OCI-M2 (cell line): ENCODE results near the gene EGLN1.
"Not testable (repeated sequence)": the region's sequence is repeated elsewhere in the genome, so short reads cannot be mapped to it uniquely, and the experiment has no call there.

Source experiments
- DNase-seq: peaks from one replicate; lab custom pipeline; 2025; ENCODE audit not compliant: unreplicated experiment; lab: John Stamatoyannopoulos, UW

Gene EGLN1

DNA sequence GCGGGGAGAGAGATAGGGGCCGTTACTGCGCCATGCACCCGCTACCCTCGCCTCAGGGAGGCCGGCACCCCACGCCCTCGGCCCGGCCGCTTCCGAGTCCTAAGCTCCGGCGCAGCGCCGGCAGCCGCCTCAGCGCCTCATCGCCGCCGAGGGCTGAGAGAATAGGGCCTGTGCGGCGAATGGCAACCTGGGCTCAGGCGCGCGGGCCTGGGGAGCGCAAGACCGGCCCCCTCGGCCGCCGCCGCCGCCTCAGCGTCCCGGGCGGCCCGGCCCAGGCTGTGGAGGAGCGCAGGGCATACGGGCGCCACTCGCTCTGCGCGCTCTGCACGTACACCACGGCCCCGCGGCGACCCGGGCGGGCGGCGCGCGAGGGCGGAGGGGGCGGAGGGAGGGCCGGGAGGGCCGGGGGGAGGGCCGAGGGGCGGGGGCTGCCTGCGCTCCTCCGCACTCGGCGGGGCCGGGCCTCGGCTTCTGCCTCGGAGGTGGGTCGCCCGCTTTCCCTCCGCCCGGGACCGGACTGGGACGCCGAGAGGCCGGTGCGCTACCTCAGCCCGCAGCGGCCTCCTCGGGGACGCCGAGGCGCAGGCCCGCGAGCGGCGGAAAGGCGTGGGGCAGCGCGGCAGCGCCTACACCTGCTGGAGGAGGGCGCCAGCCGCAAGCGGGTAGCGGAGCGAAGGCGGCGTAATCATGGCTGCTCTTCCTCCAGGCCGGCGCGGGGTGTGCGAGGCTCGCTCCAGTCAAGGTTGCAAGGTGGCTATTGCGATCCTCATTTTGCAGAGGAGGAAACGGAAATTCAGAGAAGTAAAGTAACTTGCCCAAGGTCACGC, at the start of gene EGLN1:
TSS of gene EGLN1 (minus strand) at position 317 of the 827 bp plus-strand sequence. CDS start 399 bp downstream, outside the sequence.
- no peak for DNase-seq

- not testable (repeated sequence) for DNase-seq
Observed at GRCh38 chr1:231471500-231471899, 49.4 kb upstream of the EGLN1 start.

DNA sequence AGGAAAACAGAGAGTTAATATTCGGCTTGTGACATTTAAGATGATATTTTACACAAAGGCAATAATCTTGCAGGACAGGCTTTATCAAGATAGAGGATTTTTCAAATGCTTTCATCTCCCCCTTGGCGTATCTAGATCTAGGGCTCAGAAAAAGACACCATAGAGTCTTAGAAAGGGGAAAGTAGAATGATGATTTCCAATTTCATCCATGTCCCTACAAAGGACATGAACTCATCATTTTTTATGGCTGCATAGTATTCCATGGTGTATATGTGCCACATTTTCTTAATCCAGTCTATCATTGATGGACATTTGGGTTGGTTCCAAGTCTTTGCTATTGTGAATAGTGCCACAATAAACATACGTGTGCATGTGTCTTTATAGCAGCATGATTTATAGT, 48.9 kb upstream of the EGLN1 start:
- DNase-seq: not testable (repeated sequence)

GRCh38 chr1:231467986-231468385, 45.9 kb upstream of the EGLN1 start:
- no peak for DNase-seq

GRCh38 chr1:231465051-231465450, 43.0 kb upstream of the EGLN1 start:
- no peak for DNase-seq

GRCh38 chr1:231463541-231463940, 41.5 kb upstream of the EGLN1 start:
- no peak for DNase-seq

DNA sequence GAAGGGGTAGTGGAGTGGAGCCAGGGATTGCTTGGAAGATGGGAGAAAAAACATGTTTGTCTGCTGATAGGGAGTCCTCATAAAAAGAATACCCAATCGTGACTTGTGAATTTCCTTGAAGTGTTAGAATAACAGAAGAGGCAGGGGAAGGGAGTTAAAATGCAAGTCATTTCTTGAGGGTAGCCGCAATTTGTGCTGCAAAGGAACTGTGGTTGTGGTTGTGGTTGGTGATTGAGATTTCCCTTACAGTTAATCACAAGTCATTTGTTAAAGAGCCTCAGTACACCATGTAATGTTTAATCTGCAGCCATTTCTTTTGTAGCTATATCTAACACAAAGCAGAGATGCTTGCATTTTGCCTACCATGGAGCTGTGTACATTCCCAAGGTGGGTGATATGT, 38.5 kb upstream of the EGLN1 start:
- DNase-seq: peak; percentile 0

DNA sequence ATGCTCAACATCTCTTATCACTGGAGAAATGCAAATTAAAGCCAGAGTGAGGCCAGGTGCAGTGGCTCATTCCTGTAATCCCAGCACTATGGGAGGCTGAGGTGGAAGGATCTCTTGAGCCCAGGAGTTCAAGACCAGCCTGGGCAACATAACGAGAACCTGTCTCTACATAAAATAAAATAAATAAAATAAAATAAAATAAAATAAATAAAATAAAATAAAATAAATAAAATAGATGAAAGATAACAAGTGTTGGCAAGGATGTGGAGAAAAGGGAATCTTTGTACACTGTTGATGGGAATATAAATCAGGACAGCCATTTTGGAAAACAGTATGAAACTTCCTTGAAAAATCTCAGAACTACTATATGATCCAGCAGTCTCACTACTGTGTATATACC, 37.4 kb upstream of the EGLN1 start:
- not testable (repeated sequence) for DNase-seq

GRCh38 chr1:231457956-231458355, 35.9 kb upstream of the EGLN1 start:
- not testable (repeated sequence) for DNase-seq

DNA sequence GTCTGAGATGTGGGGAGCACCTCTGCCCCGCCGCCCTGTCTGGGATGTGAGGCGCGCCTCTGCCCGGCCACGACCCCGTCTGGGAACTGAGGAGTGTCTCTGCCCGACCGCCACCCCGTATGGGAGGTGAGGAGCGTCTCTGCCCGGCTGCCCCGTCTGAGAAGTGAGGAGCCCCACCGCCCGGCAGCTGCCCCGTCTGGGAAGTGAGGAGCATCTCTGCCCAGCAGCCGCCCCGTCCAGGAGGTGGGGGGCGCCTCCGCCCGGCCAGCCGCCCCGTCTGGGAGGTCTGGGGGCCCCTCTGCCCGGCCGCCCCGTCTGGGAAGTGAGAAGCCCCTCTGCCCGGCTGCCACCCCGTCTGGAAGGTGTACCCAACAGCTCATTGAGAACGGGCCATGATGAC, 32.0 kb upstream of the EGLN1 start:
- DNase-seq: not testable (repeated sequence)

DNA sequence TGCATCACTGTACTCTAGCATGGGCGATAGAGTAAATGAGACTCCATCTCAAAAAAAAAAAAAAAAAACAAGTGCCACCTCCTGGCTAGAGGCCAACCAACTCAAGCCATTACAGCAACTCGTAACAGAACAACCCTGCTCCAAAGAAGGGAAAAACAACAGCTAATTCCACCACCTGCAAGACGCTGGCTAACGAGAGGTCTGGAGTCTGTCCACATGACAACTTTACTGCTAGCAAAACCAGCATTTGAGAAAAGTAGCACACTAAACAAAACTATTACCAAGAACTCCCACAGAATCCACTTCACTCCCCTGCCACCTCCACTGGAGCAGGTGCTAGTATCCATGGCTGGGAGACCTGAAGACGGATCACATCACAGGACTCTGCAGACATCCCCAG, 24.1 kb upstream of the EGLN1 start:
- no peak for DNase-seq

- no peak for DNase-seq
Observed at GRCh38 chr1:231444059-231444458, 22.0 kb upstream of the EGLN1 start.

GRCh38 chr1:231443363-231443762, 21.3 kb upstream of the EGLN1 start:
- DNase-seq: no peak

DNA sequence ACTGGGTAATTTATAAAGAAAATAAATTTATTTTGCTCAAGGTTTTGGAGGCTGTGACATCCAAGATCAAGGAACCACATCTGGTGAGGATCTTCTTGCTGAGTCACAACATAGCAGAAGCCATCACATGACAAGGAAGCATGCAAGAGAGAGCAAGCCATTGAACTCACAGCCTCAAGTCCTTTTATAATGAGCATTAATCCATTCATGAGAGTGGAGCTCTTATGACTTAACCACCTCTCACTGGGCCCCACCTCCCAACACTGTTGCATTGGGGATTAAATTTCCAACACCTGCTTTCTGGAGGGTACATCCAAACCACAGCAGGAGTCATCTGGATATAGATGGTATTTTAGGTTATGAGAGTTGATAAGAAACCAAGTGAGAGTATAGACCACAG, 20.6 kb upstream of the EGLN1 start:
- no peak for DNase-seq

DNA sequence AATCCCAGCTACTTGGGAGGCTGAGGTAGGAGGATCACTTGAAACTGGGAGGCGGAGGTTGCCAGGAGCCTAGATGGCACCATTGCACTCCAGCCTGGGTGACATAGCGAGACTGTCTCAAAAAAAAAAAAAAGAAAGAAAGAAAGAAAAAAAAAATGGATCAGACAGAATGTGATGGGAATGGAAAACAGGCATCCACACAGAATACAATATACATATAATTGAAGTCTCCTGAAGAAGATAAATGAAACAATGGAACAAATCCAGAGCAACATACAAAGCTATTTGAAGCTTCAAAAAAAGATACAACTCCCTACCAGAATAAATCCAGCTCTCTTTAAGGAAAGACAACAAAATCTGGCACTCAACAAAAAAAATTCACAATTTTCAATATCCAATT, 10.9 kb upstream of the EGLN1 start:
- no peak for DNase-seq

DNA sequence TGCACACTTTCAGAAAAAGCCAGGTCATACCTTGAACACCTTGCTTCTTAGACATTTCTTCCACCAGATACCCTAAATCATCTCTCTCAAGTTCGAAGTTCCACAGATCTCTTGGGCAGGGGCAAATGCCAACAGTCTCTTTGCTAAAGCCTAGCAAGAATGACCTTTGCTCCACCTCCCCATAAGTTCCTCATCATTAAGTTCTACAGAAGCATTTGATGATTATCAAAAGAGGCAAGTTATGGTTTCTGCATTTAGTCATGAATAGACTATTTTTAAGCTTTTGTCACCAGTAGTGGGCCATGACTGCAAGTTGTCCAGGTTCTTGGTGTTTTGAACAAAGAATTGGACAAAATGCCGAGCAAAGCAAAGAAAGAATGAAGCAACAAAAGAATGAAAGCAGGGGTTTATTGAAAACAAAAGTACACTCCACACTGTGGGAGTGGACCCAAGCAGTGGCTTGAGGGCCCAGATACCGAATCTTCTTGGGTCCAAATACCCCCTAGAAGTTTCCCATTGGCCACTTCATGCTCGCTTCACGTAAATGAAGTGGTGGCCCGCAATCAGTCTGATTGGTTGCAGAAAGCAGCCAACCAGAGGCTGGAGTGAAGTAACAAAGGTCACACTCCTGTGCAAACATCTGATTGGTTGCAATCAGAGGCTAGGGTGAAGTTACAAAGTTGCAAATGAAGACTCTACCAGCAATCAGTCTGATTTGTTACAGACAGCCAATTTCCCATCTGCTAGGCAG, 9.8 kb upstream of the EGLN1 start:
- no peak for DNase-seq

- not testable (repeated sequence) for DNase-seq
Observed at GRCh38 chr1:231430678-231431352, 8.7 kb upstream of the EGLN1 start.

GRCh38 chr1:231428377-231428776, 6.3 kb upstream of the EGLN1 start:
- no peak for DNase-seq

DNA sequence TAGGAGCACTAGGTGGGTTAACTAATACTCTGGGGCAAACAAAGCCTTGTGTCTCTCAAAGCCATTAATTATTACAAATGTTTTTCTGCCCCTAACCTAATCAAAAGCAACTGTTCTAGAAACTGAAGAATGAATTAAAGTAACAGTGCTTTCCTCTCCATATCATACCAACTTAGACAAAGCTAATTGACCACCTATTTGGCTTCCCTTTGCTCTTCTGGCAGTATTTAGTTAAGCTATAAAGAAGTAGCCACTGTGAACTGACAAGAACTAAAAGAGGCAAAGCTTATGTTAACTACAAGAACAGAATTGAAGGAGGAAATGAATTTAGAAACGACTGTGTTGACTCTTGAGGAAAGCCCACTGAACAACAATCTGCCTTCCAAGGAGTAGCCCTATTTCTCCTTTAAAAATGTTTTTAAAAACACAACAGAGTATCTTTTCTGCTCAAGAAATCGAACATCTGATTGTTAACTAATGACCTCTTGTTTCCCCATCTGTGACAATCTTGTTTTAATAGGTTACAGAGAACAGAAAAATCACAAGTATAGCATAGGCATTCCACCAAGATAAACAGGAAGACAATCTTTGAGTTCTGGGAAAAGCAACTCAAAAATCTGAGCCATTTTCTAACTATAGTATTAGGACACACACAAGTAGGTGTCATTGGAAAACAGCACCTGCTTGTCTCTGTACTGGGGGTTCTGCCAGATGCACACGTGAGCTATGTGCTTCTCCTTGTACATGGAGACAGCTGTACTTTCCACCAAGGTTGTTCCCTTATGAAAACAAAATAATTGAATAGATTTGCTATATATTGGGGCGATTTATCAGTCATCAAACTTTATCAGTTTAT, 3.1 kb upstream of the EGLN1 start:
- DNase-seq: no peak

DNA sequence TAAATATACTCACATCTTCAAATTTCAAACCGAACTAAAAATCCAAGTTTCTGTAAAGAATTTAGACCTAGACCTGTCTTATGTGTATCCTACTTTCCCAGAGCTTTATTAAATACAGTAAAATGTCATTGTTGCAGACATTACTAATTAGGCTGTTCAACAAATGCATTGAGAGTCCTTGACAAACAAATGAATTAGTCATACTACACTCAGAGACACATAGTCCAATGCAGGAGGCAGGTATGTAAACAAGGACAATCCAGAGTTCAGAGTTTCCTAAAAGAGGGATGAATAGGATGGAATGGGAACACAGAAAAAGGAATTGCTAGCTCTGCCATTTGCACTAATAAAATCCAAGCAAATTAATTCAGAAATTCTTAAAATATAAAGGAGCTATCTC, 1.6 kb upstream of the EGLN1 start:
- DNase-seq: no peak

DNA sequence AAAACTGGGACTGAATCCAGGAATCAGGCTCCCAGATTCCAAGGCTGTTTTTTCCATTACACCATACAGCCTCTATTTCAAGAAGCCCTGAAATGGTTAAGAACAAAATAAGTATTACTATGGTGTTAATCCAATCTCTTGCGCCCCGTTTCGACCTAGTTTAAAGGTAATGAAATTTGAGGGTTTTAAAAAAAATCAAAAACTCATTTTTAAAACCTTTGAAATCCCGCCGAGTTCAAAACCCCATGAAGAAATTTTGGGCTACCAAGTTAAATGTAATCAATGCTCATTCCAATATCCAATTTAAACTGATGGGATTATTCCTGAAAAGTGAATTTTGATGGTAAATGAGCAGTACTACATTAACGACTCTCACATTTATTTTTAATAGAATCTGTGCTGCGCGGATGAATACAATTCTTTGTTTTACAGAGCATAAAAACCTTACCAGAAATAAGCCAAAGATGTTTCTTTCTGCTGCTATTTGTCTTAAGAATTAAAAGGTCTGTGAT, 767 bp upstream of the EGLN1 start:
- no peak for DNase-seq
